GM10266 (cell line): ENCODE measurements around the gene GLIPR1L1.

ENCODE experiments used
- DNase-seq: peaks from one replicate; pipeline ENCODE4 v3.0.0; 2012; ENCODE audit errors: extremely low spot score
- TF ChIP-seq, protein P1 (sequence below): IDR thresholded peaks from 2 replicates; pipeline ENCODE4 v1.5.1; 2012; ENCODE audit warnings: mild to moderate bottlenecking, low read depth; ENCODE audit not compliant: control insufficient read depth, insufficient read depth; ENCODE audit errors: missing control alignments

GLIPR1L1 gene

DNA sequence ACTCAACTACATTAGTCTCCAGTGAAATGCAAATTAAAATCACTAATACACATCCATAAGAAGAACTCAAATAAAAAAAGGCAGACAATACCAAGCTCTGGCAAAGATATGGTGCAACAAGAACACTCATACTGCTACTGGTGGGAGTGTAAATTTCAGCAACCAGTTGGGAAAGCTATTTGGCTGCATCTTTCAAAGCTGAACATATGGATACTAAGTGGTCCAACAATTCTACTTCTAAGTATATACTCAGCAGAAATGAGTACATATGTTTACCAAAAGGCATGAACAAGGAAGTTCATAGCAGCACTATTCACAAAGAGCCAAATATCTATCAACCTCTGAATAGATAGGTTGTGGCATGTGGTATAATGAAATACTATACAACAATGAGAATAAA, 31.7 kb upstream of the GLIPR1L1 start:
- TF ChIP-seq, protein P1, sequence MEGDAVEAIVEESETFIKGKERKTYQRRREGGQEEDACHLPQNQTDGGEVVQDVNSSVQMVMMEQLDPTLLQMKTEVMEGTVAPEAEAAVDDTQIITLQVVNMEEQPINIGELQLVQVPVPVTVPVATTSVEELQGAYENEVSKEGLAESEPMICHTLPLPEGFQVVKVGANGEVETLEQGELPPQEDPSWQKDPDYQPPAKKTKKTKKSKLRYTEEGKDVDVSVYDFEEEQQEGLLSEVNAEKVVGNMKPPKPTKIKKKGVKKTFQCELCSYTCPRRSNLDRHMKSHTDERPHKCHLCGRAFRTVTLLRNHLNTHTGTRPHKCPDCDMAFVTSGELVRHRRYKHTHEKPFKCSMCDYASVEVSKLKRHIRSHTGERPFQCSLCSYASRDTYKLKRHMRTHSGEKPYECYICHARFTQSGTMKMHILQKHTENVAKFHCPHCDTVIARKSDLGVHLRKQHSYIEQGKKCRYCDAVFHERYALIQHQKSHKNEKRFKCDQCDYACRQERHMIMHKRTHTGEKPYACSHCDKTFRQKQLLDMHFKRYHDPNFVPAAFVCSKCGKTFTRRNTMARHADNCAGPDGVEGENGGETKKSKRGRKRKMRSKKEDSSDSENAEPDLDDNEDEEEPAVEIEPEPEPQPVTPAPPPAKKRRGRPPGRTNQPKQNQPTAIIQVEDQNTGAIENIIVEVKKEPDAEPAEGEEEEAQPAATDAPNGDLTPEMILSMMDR: no peak
- no peak for DNase-seq

DNA sequence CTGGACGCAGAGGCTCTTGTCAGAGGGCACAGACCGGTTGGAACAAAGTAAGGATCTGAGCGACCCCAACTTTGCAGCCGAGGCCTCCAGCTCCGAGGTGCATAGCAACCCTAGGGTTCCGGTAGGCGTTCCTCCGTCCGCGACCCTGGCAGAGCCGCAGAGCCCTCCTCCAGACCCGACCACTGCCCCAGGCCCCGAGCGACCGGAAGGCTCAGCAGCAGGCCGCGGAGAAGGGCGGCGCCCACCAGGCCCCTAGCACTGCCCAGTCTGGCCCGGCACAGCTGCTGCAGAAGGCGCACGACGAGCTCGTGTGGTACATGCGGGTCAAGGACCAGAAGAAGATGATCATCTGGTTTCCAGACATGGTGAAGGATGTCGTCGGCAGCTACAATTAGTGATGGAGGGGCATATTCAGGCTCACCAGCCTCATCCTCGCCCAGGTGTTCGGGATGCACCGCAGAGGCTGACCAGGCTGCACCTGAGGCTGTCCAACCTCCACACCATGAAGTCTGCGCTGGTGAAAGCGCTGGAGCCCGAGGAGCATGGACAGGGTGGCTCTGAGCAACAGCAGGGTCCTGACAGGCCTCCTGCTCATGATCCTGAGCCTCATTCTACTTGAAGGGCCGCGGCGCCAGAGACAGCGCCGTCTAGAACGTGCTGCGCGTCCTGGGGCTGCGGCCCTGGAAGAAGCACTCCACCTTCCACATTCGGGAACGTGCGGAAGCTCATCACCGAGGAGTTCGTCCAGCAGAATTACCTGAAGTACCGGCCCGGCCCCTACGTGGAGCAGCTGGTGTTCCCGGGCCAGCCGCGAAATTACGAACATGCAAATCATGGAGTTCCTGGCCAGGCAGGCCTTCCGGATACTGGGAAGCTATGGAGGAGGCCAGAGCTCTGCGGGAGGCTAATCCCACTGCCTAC, 28.8 kb upstream of the GLIPR1L1 start:
- DNase-seq: no peak
- TF ChIP-seq, protein P1: no peak

DNA sequence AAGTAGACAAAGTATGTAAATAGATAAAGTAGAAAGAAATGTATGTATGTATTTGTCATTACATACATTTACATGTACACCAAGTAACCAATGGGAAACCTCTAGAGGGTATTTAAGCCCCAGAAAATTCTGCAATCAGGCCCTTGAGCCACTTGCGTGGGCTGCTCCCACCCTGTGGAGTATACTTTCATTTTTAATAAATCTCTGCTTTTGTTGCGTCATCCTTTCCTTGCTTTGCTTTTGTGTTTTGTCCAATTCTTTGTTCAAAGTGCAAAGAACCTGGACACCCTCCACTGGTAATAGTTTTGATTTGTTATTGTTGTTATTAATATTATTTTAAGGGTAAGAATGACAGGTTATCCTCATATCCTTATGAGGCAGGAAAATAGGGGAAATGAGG, 26.2 kb upstream of the GLIPR1L1 start:
- TF ChIP-seq, protein P1: no peak
- DNase-seq: no peak

DNA sequence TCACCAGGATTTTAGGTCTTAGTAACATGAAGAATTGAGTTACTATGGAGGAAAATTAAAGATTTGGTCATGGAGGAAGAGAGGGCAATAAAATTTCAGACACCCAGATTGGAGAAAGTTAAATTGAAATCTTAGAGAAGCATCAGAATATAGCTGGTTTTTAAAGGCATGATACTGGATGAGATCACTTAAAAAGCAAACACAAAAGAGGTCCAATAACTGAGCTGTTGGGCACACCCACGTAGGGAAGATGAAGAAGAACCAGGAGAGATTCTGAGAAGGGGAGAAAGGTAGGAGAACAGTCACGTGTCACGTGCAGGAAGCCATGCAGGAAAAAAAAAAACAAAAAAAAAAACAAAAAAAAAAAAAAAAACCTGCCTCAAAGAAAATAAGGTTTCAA, 23.1 kb upstream of the GLIPR1L1 start:
- no peak for DNase-seq
- TF ChIP-seq, protein P1: no peak

DNA sequence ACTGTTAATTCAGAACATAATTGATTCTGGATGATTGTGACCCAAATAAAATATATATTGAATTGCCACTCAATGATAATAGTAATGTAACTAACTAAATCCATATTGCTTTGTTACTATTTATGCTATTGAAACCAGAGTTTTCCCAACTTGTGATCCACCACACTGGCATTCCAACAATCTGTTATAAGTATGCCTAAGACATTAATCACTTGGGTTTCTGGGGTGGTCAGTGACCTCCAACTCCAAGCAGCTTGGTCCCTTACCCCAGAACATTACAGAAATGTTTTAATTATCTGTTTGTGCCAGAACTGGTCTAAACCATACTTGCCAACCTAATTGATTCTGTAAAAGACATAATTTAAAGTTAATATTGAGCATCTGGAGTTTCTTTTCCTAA, 19.0 kb upstream of the GLIPR1L1 start:
- TF ChIP-seq, protein P1: no peak
- DNase-seq: no peak

DNA sequence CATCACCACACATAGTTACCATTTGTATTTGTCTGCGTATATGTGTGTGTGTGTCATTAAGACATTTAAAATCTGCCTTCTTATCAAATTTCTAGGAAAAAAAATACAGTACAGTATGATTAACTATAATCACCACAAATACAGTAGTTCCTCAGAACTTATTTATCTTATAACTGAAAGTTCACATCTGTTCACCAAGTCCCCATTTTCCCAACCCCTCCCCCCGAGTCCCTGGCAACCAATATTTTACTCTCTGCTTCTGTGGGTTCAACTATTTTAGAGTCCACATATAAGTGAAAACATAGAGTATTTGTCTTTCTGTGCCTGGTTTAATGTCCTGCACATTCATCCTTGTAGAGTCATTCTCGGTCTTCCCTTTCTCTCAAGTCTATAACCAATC, 16.7 kb upstream of the GLIPR1L1 start:
- DNase-seq: no peak

DNA sequence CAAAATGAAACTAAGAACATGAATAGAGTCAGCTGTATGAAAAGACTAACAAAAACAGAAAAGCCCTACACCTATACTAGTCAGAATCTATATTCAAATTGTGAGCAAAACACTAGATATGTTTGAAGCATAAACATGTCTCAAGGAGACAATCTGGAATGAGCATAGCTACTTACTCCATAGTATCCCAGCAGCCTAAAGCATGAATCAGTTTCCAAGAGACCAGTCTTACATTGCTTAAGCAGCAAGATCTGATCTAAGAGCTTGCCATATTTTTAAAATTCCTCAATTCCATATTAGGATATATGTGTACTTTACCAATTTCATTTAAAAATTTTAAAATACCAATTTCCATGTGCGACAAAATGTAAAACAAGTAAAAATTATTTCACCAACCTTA, 12.0 kb upstream of the GLIPR1L1 start:
- no peak for DNase-seq
- TF ChIP-seq, protein P1: no peak

More for the DNA sequence above, 16.7 kb upstream of the GLIPR1L1 start:
- TF ChIP-seq, protein P1: no peak
